ENCODE data around the gene GAA.

GAA gene

DNA sequence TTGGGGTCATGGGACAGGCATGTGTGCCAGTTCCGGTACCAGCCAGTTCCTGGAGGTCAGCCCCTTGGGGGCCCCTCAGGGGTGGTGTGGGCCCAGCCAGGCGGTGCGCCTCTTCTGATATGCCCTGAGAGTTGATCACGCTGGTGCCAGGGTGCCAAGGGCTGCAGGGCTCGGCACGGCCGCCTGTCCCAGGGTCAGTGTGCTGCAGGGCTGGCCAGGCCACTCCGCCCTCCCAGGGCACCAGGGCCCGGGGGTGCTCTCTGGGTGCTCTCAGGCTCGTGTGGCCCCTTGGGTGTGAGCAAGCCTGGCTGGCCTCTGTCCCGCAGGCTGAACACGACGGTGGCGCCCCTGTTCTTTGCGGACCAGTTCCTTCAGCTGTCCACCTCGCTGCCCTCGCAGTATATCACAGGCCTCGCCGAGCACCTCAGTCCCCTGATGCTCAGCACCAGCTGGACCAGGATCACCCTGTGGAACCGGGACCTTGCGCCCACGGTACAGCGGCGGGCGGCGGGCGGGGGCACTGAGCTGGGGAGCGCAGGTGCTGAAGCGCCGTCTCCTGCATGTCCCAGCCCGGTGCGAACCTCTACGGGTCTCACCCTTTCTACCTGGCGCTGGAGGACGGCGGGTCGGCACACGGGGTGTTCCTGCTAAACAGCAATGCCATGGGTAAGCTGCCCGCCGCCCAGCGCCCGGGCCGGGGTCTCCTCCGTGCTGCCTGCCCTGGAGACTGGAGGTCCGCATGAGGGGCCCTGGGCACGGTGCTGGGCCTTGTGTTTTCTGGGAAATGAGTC lies 6.0 kb downstream of the GAA start:
- H3K36me3 Mint-ChIP-seq, result peaks cover 6% of the 10 kb centered on the region
- H3K9me3 Mint-ChIP-seq, result no peaks in the 10 kb centered on the region
- H3K4me3 Mint-ChIP-seq, result no peak overlapping the region
- no peak for ATAC-seq
- DNase-seq (ENCODE audit: low spot score in 2 of 2), result no peak
- H3K27ac Mint-ChIP-seq, result no peak overlapping the region
- H3K4me1 Mint-ChIP-seq, result peaks cover 10% of the 10 kb centered on the region

DNA sequence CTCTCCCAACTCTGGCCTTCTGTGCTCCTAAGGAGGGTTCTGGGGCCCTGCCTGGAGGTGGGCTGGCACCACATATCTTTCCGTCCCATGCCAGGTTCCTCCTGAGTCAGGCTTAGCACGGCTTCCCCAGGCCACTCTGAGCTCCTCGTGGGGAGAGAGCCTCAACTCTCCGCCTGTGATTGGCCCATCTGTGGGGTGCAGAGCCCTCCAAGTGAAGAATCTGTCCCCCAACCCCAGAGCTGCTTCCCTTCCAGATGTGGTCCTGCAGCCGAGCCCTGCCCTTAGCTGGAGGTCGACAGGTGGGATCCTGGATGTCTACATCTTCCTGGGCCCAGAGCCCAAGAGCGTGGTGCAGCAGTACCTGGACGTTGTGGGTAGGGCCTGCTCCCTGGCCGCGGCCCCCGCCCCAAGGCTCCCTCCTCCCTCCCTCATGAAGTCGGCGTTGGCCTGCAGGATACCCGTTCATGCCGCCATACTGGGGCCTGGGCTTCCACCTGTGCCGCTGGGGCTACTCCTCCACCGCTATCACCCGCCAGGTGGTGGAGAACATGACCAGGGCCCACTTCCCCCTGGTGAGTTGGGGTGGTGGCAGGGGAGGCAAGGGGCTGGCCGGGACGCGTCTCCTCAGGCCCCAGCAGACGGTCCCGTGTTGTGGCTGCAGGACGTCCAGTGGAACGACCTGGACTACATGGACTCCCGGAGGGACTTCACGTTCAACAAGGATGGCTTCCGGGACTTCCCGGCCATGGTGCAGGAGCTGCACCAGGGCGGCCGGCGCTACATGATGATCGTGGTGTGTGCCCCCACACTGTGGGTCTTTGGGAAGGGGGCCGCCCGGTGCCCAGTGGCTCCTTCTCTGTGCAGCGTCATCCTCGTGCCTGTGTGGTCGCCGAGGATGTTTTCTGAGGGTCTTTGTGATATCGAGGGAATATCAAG lies 6.9 kb downstream of the GAA start:
- H3K4me1 Mint-ChIP-seq, result peaks cover 3% of the 10 kb centered on the region
- no peak for ATAC-seq
- no peak overlapping the region for H3K27ac Mint-ChIP-seq
- H3K4me3 Mint-ChIP-seq, result no peak overlapping the region
- no peaks in the 10 kb centered on the region for H3K9me3 Mint-ChIP-seq
- peaks cover 2% of the 10 kb centered on the region for H3K36me3 Mint-ChIP-seq
- no peak for DNase-seq (ENCODE audit: low spot score in 2 of 2)

DNA sequence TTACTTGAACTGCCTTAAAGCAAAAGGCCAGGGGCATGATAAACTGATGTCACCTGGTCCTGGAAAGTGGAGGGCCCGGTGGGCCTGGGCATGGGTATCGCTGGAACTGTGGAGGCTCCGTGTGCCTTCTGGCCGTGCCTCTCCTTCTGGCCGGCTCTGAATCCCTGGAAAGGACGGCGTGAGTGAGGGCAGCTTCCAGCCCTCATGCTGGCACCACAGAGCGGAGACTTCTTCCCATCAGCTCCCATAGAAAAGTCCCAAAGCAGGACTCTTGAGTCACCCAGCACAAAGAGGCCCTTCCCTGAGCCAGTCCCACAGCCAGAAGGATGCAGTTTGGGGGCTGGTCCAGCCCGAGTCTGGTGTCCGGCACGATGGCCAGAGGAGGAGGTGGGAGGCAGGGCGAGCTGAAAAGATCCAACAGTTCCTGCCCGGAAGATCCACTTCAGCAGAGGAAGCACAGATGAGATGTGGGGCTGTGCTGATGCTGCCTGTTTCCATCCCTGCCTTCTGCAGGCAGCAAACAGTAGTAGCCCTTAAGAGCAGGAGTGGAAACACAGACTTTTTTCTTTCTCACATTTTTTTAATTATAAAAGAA lies 7.8 kb downstream of the GAA start:
- no peak overlapping the region for H3K4me3 Mint-ChIP-seq
- ATAC-seq, result no peak

DNA sequence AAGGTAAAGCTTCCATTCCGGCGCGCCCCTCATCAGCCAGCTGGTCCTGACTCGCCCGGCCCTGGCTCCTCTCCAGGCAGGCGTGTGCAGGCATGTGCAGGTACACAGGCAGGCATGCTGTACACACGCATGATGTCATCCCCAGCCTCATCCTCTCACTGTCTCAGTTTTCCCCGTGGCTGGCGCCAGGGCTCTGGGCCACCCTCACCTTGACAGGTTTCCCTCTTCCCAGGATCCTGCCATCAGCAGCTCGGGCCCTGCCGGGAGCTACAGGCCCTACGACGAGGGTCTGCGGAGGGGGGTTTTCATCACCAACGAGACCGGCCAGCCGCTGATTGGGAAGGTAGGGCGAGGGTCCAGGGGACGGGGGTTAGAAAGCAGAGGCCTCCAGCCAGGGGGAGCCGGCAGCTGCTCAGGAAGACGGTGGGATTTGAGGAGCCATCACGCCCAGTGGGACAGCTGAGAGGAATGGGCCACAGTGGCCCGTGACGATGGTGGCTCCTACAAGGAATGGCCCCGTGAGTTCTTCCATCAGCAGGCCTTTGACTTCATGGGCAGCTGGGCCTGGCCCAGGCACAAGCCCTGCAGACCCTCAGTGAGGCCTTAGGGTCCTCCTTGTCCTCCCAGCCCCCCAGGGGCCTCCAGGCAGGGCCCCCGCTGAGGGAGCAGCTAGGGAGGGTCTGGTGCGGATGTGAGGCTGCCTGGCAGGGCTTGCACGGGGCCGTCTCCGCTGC lies 8.5 kb downstream of the GAA start:
- Mint-ChIP-seq H3K36me3 (no peaks in the 10 kb centered on the region), H3K9me3 (no peaks in the 10 kb centered on the region), H3K27ac (no peak overlapping the region), H3K4me1 (peaks cover 1% of the 10 kb centered on the region), H3K4me3 (no peak overlapping the region)
- no peak for ATAC-seq
- DNase-seq (ENCODE audit: low spot score in 2 of 2), result no peak

More for the DNA sequence above, 7.8 kb downstream of the GAA start:
- no peak for DNase-seq (ENCODE audit: low spot score in 2 of 2)
- Mint-ChIP-seq H3K4me1 (no peaks in the 10 kb centered on the region), H3K36me3 (no peaks in the 10 kb centered on the region), H3K27ac (no peak overlapping the region), H3K9me3 (no peaks in the 10 kb centered on the region)

GRCh38 chr17:80110447-80110812 lies 9.0 kb downstream of the GAA start:
- H3K9me3 Mint-ChIP-seq, result no peaks in the 10 kb centered on the region
- H3K27ac Mint-ChIP-seq, result no peak overlapping the region
- H3K36me3 Mint-ChIP-seq, result no peaks in the 10 kb centered on the region
- ATAC-seq (no peak), DNase-seq (ENCODE audit: low spot score in 2 of 2) (no peak)
- no peak overlapping the region for H3K4me3 Mint-ChIP-seq
- H3K4me1 Mint-ChIP-seq, result peaks cover 6% of the 10 kb centered on the region

GRCh38 chr17:80110927-80111701 lies 9.7 kb downstream of the GAA start:
- no peak for ATAC-seq
- no peak overlapping the region for H3K27ac Mint-ChIP-seq
- no peaks in the 10 kb centered on the region for H3K9me3 Mint-ChIP-seq
- H3K4me1 Mint-ChIP-seq, result peaks cover 6% of the 10 kb centered on the region
- H3K36me3 Mint-ChIP-seq, result no peaks in the 10 kb centered on the region
- no peak for DNase-seq (ENCODE audit: low spot score in 2 of 2)
- H3K4me3 Mint-ChIP-seq, result no peak overlapping the region

DNA sequence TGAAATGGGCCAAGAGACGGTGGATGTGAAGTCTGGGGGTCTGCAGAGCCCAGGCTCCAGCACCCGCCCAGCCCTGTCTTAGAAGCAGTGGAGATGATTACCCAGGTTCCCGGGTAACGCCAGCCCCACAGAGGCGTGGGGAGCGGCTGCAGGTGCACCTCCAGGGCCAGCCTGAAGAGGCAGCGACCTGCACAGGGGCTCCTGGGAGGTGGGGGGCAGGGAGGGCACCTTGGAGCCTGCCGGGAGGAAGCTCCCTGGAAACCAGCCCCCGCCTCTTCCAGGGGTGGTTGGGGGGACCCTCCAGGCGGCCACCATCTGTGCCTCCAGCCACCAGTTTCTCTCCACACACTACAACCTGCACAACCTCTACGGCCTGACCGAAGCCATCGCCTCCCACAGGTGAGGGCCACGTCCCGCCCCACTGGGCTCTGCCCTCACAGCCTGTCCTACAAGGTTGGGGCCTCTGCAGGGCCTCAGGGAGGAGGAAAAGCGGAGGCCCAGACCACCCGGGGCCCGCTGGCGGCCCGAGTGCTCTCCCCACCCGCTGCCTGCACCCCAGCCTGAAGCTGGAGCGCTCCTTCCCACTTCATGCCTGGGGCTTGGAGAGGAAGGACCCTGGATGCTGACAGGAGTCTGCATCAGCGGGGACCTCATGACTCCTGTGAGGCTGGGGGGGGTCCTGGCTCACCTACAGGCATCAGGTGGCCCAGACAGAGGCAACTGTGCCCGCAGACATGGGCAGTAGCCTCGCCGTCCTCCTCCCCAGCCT lies 10.5 kb downstream of the GAA start:
- ATAC-seq (peak; percentile 3), DNase-seq (ENCODE audit: low spot score in 2 of 2) (no peak)
- H3K27ac Mint-ChIP-seq, result no peak overlapping the region
- no peak overlapping the region for H3K4me3 Mint-ChIP-seq
- no peaks in the 10 kb centered on the region for H3K36me3 Mint-ChIP-seq
- peaks cover 6% of the 10 kb centered on the region for H3K4me1 Mint-ChIP-seq
- no peaks in the 10 kb centered on the region for H3K9me3 Mint-ChIP-seq

DNA sequence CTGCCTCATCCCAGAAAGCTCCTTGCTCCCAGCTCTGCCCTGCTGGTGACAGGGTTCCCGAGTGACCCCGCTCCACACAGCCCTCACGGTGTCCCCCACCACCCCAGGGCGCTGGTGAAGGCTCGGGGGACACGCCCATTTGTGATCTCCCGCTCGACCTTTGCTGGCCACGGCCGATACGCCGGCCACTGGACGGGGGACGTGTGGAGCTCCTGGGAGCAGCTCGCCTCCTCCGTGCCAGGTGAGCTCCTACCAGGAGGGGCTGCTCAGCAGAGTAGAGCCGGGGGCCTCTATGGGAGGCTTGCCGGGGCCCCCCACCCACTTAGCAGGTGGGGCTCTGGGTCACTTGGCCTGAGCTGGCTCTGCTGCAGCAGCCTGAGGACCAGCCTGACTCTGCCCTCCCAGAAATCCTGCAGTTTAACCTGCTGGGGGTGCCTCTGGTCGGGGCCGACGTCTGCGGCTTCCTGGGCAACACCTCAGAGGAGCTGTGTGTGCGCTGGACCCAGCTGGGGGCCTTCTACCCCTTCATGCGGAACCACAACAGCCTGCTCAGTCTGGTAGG lies 11.2 kb downstream of the GAA start:
- no peaks in the 10 kb centered on the region for H3K36me3 Mint-ChIP-seq
- no peak overlapping the region for H3K27ac Mint-ChIP-seq
- DNase-seq (ENCODE audit: low spot score in 2 of 2), result no peak
- no peak for ATAC-seq
- no peaks in the 10 kb centered on the region for H3K9me3 Mint-ChIP-seq
- no peak overlapping the region for H3K4me3 Mint-ChIP-seq
- H3K4me1 Mint-ChIP-seq, result peaks cover 6% of the 10 kb centered on the region

DNA sequence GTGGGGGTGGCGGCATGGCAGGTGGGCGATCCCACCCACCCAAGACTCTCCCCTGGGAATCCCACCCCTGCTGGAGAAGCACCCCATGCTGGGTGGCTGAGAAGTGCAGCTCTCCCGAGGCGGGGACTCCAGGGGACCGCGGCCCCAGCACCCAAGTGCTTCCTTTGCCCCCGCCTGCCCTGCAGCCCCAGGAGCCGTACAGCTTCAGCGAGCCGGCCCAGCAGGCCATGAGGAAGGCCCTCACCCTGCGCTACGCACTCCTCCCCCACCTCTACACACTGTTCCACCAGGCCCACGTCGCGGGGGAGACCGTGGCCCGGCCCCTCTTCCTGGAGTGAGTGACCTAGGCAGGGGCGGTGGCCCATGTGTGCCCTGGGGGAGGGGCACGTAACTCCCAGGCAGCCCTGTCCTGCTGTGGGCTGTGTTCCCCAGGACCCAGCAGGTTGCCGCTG lies 11.7 kb downstream of the GAA start:
- Mint-ChIP-seq H3K9me3 (no peaks in the 10 kb centered on the region), H3K27ac (no peak overlapping the region), H3K36me3 (no peaks in the 10 kb centered on the region), H3K4me1 (peaks cover 6% of the 10 kb centered on the region), H3K4me3 (no peak overlapping the region)
- ATAC-seq (no peak), DNase-seq (ENCODE audit: low spot score in 2 of 2) (no peak)

GRCh38 chr17:80114758-80115157 lies 13.4 kb downstream of the GAA start:
- no peak for DNase-seq (ENCODE audit: low spot score in 2 of 2)
- Mint-ChIP-seq H3K4me3 (no peak overlapping the region), H3K4me1 (peaks cover 6% of the 10 kb centered on the region), H3K9me3 (no peaks in the 10 kb centered on the region), H3K27ac (no peak overlapping the region), H3K36me3 (no peaks in the 10 kb centered on the region)
- ATAC-seq, result no peak

DNA sequence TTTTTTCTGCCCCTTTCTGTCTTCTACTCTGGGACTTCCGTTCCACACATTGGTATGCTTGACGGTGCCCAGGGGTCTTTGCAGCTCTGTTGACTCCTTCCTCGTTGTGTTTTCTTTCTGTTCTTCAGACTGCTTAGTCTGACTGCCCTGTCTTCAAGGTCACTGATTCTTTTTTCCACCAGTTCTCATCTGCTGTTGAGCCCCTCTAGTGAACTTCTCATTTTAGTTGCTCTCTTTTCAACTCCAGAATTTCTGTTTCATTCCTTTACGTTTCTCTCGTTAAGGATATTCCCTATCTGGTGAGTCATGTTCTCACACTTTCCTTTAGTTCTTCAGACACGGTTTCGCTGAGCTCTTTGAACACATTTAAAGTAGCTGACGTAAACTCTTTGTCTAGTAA lies 13.8 kb downstream of the GAA start:
- H3K4me3 Mint-ChIP-seq, result no peak overlapping the region
- H3K36me3 Mint-ChIP-seq, result no peaks in the 10 kb centered on the region
- peaks cover 6% of the 10 kb centered on the region for H3K4me1 Mint-ChIP-seq
- DNase-seq (ENCODE audit: low spot score in 2 of 2), result no peak
- no peaks in the 10 kb centered on the region for H3K9me3 Mint-ChIP-seq
- H3K27ac Mint-ChIP-seq, result no peak overlapping the region
- no peak for ATAC-seq

DNA sequence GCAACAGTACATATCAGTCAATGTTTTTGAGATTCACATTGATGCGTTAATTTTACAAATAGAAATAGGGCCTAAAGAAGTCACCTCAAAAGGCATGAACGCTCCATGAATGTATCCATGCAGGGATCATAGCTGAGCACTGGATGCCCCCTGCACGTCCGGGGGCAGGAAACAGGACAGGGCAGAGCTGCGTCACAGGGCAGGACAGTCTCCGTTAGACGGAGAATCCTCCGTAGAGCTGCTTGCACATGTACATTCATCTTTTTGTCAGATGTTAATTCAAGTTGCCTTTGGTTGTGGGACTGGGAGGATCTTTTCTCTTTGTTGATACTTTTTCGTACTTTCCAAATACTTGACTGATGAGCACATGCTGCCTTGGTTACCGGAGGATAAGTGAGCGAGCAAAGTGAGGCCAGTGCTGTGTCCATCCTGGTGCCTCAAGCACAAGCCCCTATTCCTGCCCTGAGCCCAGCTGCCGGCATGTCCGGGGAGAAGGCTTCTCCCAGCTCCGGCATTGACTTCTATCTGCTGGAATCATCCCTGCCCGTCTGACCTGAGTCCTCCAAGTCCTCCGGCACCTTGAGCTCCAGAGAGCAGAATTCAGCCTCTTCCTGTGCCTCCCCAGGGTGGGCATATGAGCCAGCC lies 15.0 kb downstream of the GAA start:
- Mint-ChIP-seq H3K4me3 (no peak overlapping the region), H3K9me3 (no peaks in the 10 kb centered on the region), H3K27ac (no peak overlapping the region), H3K4me1 (peaks cover 6% of the 10 kb centered on the region), H3K36me3 (no peaks in the 10 kb centered on the region)
- ATAC-seq (no peak), DNase-seq (ENCODE audit: low spot score in 2 of 2) (no peak)

- Mint-ChIP-seq H3K27ac (no peak overlapping the region), H3K4me1 (peaks cover 6% of the 10 kb centered on the region), H3K4me3 (no peak overlapping the region), H3K9me3 (no peaks in the 10 kb centered on the region), H3K36me3 (no peaks in the 10 kb centered on the region)
- no peak for ATAC-seq
- no peak for DNase-seq (ENCODE audit: low spot score in 2 of 2)
Observed at GRCh38 chr17:80116921-80117380, 15.6 kb downstream of the GAA start.

All from stimulated activated effector memory CD8-positive, alpha-beta T cell treated with anti-CD3 and anti-CD28 coated beads, Interleukin-12 subunit alpha, Interleukin-12 subunit beta, amount 100 ng/mL, for 72 hours (primary cell).